ENCODE measurements around the gene CLDN7.
"Not testable (repeated sequence)": the region's sequence is repeated elsewhere in the genome, so short reads cannot be mapped to it uniquely, and the experiment has no call there.

The CLDN7 gene

GRCh38 chr17:7252176-7253043 is 9.9 kb downstream of the CLDN7 start, which contains the start of gene ELP5:
TSS of gene ELP5 (plus strand) at chr17:7252215. CDS start at chr17:7252551, 336 bp downstream.
- peak; percentile 98 for DNase-seq

GRCh38 chr17:7251661-7252175 is 10.6 kb downstream of the CLDN7 start, which contains the start of gene CTDNEP1:
TSS of gene CTDNEP1 (minus strand) at chr17:7251734. CDS start at chr17:7251296, 438 bp downstream.
- DNase-seq: peak; percentile 100

- no peak for DNase-seq
Observed at GRCh38 chr17:7250695-7251627, 11.3 kb downstream of the CLDN7 start.

- no peak for DNase-seq
Observed at GRCh38 chr17:7249830-7250229, 12.4 kb downstream of the CLDN7 start.

- no peak for DNase-seq
Observed at GRCh38 chr17:7249214-7249613, 13.1 kb downstream of the CLDN7 start.

GRCh38 chr17:7248796-7249195 is 13.5 kb downstream of the CLDN7 start:
- no peak for DNase-seq

GRCh38 chr17:7246779-7247178 is 15.5 kb downstream of the CLDN7 start:
- no peak for DNase-seq

- not testable (repeated sequence) for DNase-seq
Observed at GRCh38 chr17:7243838-7244237, 18.4 kb downstream of the CLDN7 start.

- no peak for DNase-seq
Observed at GRCh38 chr17:7243453-7243729, 18.9 kb downstream of the CLDN7 start.

- peak; percentile 99 for DNase-seq
Observed at GRCh38 chr17:7242717-7243452, 19.4 kb downstream of the CLDN7 start.

GRCh38 chr17:7241783-7242716 is 20.2 kb downstream of the CLDN7 start, which contains the start of gene GABARAP:
TSS of gene GABARAP (minus strand) at chr17:7242449. CDS start at chr17:7242330, 119 bp downstream.
- peak; percentile 96 for DNase-seq

GRCh38 chr17:7241090-7241733 is 21.1 kb downstream of the CLDN7 start:
- DNase-seq: peak; percentile 77

- DNase-seq: no peak
Observed at GRCh38 chr17:7240375-7240774, 21.9 kb downstream of the CLDN7 start.

- peak; percentile 100 for DNase-seq
Observed at GRCh38 chr17:7239091-7240027, 22.9 kb downstream of the CLDN7 start, which contains the start of gene PHF23. TSS of gene PHF23 (minus strand) at chr17:7239457. CDS start at chr17:7239279, 178 bp downstream.

GRCh38 chr17:7238420-7239090 is 23.7 kb downstream of the CLDN7 start:
- DNase-seq: peak; percentile 73

GRCh38 chr17:7237761-7238419 is 24.4 kb downstream of the CLDN7 start:
- peak; percentile 82 for DNase-seq

- DNase-seq: no peak
Observed at GRCh38 chr17:7237266-7237760, 25.0 kb downstream of the CLDN7 start.

GRCh38 chr17:7236808-7237207 is 25.5 kb downstream of the CLDN7 start:
- DNase-seq: no peak
